GM21619 (cell line): Measurements from ENCODE around the gene ZNF726.
A peak's percentile ranks its signal among the peaks of the same experiment; 100 is the strongest.
"Not testable (repeated sequence)": the region's sequence is repeated elsewhere in the genome, so short reads cannot be mapped to it uniquely, and the experiment has no call there.

Experiments
- ATAC-seq: cut with Tn5 transposase; IDR thresholded peaks from one replicate; pipeline ENCODE4 v1.9.1; 2021; ENCODE audit not compliant: unreplicated experiment

The ZNF726 gene

GRCh38 chr19:23914402-23915286, at the start of gene ZNF726:
ZNF726 (plus strand) TSS chr19:23914886; CDS start chr19:23914995, 109 bp downstream.
- peak; percentile 97 for ATAC-seq

DNA sequence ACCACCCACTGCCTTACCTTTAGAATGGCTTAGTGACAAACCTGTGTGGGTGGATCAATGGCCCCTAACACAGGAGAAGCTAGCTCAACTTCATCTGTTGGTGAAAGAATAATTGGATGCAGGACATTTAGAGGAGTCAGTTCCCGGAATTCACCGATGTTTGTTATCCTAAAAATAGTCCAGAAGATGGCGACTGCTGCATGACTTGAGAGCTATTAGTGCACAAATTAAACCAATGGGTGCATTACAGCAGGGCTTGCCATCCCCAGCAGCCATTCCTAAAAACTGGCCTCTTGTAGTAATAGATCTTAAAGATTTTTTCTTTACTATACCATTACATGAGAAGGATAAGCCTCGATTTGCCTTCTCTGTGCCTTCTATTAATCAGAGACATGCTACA, 46.8 kb upstream of the ZNF726 start:
- ATAC-seq = no peak

DNA sequence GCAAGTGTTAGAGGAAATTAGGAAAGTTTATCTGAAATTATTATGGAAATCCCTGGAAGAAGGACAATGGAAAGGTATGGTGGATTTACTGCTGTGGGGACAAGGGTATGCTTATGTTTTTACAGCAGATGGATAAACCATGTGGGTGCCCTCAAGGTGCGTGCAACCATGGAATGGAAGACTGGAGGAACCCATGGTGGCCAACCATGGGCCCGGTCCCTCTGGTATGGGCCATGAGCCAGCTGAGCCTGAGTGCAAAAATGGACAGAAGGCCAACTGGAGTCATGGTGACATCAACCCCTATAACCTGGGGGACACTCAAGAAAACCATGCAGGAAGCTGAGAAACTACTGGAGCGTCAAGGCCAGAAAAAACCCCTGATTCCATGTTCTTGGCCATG, 46.1 kb upstream of the ZNF726 start:
- no peak for ATAC-seq

DNA sequence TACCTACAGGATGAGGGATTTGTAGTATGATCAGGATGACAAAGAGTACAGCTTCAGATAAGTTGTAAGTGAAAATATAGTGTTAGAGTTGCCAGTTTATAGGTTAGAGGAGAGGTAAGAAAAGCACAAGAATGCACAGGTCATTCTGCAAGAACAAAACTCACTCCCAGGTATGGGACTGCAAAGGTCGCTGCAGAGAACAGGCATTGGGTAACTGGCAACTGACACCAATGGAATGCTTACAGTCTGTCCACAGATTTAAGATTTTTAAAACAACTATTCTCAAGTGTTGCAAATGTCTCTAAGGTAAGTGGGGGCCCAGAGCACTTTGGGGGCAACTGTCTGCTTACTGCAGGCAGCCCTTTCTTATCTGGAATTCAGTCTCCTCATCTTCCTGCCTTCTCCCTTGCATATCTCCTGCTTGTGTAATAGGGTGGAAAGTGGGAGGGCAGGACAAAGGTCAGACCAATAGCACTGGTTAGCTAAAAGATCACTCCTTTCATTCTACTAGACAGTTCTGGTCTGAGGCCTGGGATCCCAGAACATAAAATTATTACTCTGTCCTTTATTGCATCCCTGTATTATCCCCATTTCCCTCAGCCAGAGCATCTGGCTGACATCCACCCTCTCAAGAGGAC, 42.3 kb upstream of the ZNF726 start:
- no peak for ATAC-seq

DNA sequence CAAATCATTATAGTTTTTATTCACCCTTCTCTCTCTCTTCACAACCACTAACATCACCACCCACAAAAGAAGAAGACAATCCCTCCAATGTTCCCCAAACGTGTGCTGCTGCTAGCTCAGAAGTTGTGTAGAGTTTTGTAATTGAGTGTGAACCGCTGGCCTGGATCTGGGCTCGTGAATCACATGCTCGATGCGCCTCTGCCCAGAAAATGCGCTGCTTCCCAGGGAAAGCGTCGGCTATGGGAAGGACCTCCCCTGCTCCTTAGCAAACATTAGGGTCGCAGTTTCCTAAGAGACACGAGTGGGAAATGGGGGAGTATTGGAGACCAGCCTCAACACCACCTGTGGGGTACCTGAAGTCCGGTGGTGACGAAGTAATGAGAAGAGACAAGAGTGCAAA, 38.4 kb upstream of the ZNF726 start:
- ATAC-seq = no peak

- not testable (repeated sequence) for ATAC-seq
Measured at GRCh38 chr19:23876756-23877155, 37.9 kb upstream of the ZNF726 start.

- ATAC-seq = no peak
Measured at GRCh38 chr19:23882493-23882892, 32.2 kb upstream of the ZNF726 start.

DNA sequence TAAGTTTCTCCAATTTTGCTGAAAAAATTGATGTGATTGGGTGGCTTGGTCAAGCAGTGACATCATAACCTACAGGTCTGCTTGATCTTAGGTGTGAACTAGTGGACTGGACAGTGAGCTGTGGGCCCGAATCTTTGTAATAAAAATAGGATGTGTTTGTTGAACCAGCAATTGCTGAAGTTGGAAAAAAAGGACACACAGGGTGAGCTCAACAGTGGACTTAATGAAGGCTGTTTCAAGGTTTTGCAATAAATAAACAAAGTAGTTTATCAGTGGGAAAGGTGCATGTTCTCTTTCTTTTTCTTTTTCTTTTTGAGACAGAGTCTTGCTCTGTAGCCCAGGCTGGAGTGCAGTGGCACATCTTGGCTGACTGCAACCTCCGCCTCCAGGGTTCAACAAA, 30.3 kb upstream of the ZNF726 start:
- no peak for ATAC-seq

DNA sequence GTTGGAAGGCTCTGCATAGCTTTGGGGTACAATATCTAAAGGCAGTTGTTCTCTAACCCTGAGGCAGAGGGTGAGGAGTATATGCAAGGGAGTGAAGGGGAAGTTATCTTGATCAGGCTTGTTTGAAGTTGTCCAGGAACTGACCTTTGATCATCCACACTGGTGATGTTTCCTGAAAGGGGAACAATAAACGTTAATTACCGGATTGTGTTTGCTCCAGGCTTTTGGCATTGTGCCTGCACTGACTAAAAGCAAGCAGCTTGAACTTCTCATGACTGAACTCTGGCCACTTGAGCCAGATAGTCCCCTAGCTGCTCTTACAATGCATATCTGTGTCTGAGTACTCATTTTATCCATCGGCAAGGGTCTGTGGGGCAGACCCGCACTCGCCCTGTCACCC, 27.0 kb upstream of the ZNF726 start:
- ATAC-seq = no peak

DNA sequence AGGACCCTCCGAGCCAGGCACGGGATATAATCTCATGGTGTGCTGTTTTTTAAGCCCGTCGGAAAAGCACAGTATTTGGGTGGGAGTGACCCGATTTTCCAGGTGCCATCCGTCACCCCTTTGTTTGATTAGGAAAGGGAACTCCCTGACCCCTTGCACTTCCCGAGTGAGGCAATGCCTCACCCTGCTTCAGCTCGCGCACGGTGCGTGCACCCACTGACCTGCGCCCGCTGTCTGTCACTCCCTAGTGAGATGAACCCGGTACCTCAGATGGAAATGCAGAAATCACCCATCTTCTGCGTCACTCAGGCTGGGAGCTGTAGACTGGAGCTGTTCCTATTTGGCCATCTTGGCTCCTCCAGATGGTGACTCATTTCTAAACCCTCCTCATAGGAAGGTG, 18.6 kb upstream of the ZNF726 start:
- ATAC-seq = not testable (repeated sequence)

DNA sequence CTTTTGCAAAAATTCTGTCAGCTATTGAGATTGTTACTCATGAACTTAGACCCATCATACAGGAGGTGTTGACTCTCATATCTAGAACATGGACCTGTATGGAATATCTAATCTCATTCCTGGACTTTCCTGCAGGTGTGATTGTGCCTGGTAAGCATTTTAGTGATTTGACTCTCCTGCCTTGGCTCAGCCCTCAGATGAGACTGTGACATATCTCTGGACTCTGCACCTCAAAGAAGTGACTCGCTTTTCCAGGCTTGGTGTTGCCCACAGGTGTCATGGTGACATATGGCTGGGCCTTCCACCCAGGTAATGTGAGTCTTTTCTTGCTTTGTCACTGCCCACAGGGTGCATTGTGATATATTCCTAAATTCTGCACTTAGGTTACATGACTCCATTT, 17.8 kb upstream of the ZNF726 start:
- ATAC-seq = no peak

GRCh38 chr19:23901360-23901759, 13.3 kb upstream of the ZNF726 start:
- ATAC-seq = no peak

DNA sequence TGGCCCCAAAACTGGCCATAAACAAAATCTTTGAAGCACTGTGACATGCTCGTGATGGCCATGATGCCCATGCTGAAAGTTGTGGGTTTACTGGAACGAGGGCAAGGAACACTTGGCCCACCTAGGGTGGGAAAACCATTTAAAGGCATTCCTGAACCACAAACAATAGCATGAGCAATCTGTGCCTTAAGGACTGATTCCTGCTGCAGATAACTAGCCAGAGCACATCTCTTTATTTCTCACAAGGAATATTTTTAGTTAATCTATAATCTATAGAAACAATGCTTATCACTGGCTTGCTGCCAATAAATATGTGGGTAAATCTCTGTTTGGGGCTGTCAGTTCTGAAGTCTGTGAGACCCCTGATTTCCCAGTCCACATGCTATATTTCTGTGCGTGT, 10.3 kb upstream of the ZNF726 start:
- ATAC-seq = no peak

GRCh38 chr19:23905771-23906170, 8.9 kb upstream of the ZNF726 start:
- ATAC-seq = no peak

DNA sequence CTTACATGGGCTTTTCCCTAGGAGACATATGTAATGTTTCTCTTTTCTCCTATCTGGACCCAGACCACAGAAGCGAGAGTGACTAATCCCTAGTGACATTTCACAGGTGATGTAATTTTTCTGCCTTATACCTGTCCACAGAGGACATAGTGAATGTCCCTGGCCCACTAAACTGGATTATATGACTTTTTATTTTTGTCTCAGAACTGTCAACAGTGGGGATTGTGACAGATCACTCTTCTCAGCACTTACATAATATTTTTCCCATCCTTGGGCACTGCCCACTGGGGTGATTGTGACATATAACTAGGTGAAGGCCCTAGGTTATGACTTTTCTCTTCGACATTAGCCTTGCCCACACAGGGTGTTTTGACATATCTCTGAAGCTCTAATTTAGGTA, 7.9 kb upstream of the ZNF726 start:
- ATAC-seq = no peak

GRCh38 chr19:23908165-23908564, 6.5 kb upstream of the ZNF726 start:
- no peak for ATAC-seq

- ATAC-seq = no peak
Measured at GRCh38 chr19:23909222-23909621, 5.5 kb upstream of the ZNF726 start.

DNA sequence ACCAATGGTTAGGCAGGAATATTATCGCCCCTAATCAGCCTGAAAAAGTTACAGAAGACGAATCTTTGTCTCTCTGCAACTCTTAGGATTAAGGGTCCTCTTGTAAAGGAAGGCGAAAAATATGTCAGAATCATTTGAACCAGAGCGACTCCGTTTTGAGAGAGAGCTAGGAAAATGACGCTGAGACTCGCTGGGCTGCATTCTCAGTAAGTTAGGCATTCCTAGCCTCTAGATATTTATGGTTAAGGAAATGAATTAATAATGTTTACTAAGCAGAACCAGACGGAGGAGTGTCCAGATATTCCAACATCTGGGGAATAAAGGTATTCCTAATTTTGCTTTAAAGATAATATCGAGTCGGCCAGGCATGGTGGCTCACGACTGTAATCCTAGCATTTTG, 755 bp upstream of the ZNF726 start:
- ATAC-seq = no peak

- ATAC-seq = no peak
Measured at GRCh38 chr19:23916991-23917390, 2.3 kb downstream of the ZNF726 start.

DNA sequence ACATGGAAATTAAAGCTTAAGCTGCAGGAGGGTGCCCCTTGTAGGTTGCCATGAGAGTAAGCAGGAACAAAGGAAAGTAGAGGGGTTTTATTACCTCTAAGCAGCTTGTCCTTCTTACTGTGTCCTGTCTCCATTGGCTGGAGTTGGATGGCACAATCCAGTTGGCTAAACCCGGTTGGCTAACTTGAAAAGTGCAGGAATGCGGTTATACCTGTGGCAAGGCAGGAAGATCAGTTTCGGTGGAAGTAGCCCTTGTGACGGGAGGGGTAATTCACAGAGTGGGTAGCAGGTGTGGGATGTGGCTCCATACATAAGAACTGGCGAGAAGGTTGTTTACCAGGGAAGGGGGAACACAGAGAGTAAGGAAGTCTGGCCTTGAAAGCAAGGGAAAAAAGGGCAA, 3.2 kb downstream of the ZNF726 start:
- ATAC-seq = no peak

DNA sequence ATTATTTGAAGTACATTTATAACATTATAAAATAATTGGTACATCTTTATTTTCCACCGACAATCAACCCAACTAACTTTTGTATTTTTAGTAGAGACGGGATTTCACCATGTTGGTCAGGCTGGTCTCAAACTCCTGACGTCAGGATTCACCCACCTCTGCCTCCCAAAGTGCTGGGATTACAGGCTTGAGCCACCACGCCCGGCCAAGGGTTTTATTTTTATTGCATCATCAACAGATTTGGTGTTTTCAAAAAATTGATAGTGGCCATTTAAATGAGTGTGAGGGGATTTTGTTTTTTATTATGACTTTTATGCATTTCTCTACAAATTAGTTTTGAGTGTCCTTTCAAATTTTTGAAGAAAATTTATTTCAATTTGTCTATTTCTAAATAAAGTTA, 10.6 kb downstream of the ZNF726 start:
- ATAC-seq = no peak

DNA sequence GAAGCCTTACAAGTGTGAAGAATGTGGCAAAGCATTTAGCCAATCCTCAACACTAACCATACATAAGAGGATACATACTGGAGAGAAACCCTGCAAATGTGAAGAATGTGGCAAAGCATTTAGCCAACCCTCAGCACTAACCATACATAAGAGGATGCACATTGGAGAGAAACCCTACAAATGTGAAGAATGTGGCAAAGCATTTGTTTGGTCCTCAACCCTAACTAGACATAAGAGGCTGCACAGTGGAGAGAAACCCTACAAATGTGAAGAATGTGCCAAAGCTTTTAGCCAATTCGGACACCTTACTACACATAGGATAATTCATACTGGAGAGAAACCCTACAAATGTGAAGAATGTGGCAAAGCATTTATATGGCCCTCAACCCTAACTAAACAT, 18.2 kb downstream of the ZNF726 start:
- ATAC-seq = no peak

GRCh38 chr19:23937031-23937430, 22.3 kb downstream of the ZNF726 start:
- ATAC-seq = not testable (repeated sequence)
